ENCODE measurements around the gene TMEM203.

TMEM203 gene

DNA sequence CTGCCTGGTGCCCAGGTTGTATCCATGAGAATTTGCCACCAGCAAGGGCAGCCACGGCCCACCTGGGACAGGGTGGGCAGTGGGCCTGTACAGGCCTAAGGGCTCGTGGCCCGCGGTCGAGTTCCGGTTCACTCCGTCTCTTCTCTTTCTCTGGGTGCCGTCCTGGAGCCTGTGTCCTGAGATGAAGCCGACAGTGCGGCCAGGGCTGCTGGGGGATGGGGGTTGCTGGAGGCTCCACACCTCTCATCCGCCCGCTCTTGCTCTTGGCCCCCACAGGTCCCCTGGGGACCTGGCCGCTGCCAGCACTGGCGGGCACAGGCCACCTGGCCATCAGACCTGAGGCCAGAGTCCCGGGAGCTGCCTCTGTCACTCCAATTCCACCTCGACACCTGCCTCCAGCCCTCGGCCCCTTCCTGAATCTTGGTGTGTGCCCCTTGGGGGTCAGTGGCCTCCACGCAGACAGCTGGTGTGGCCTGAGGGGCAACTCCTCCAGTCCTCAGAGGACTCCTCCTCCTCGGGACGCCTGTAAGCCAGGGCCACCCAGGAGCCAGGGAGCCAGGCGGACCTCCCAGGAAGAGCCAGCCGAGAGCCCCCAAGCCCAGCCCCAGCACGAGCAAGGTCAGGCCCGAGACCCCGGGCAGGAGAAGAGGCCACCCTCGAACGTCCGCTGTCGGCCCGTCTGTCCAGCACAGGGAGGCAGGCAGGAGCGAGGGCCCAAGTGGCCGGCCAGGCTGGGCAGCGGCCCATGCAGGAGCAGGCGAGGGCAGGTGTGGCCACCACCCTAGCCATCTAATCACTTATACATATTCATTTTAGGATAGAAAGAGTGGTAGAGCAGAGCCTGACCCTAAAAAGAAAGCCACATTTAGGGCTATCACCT is 40.8 kb downstream of the TMEM203 start:
- DNase-seq (ENCODE audit: low read depth) = no peak

- DNase-seq (ENCODE audit: low read depth) = no peak
These were observed 41.6 kb downstream of the TMEM203 start for GRCh38 chr9:137163805-137164204.

- no peak for DNase-seq (ENCODE audit: low read depth)
These were observed 42.1 kb downstream of the TMEM203 start for GRCh38 chr9:137163365-137163715.

DNA sequence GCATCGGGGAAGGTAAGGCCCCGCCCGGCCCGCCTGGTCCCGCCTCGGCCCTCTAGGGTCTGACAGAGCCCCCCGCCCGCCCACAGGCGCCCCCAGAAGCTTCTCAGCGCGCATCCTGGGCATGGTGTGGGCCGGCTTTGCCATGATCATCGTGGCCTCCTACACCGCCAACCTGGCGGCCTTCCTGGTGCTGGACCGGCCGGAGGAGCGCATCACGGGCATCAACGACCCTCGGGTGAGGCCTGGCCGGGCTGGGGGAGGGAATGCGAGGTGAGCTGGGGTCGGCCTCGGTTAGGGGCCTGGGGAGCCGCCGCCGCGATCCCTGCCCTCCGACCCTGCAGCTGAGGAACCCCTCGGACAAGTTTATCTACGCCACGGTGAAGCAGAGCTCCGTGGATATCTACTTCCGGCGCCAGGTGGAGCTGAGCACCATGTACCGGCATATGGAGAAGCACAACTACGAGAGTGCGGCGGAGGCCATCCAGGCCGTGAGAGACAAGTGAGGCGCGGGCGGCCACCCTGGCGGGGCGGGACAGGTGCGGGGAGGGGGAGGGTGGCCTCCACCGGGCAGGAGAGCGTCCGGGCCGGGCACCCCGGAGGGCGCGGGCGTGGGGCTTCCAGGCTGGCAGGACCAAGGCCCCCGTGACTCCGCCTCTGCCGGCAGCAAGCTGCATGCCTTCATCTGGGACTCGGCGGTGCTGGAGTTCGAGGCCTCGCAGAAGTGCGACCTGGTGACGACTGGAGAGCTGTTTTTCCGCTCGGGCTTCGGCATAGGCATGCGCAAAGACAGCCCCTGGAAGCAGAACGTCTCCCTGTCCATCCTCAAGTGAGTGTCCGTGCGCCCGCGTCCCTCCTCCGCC is 42.7 kb downstream of the TMEM203 start:
- peak; percentile 17 for DNase-seq (ENCODE audit: low read depth)

GRCh38 chr9:137161558-137162486 is 43.6 kb downstream of the TMEM203 start:
- DNase-seq (ENCODE audit: low read depth) = no peak

DNA sequence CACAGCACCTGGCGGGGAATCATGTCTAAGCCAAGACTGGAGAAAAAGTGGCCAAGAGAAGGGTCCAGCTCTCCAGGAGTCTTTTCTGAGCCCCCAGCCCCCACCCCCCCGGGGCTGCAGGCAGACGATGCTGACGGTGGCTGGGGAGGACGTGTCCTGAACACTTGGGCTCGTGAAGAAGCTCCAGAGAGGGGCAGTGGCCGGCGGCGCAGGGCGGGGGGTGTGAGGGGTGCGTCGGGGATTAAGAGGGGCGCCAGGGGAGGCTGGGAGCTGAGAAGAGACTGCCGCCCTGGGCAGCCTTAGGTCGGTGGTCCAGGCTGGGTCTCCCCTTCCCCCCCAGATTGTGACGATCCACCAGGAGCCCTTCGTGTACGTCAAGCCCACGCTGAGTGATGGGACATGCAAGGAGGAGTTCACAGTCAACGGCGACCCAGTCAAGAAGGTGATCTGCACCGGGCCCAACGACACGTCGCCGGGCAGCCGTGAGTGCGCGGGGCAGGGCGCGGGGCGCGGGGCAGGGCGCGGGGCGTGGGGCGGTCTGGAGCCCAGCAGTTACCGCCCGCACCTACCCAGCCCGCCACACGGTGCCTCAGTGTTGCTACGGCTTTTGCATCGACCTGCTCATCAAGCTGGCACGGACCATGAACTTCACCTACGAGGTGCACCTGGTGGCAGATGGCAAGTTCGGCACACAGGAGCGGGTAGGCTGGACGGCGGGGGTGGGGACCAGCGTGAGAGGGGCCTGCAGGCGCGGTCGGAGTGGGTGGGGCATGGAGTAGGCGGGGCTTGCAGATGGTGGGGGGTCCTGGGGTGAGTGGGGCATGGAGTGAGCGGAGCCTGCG is 44.5 kb downstream of the TMEM203 start:
- no peak for DNase-seq (ENCODE audit: low read depth)

DNA sequence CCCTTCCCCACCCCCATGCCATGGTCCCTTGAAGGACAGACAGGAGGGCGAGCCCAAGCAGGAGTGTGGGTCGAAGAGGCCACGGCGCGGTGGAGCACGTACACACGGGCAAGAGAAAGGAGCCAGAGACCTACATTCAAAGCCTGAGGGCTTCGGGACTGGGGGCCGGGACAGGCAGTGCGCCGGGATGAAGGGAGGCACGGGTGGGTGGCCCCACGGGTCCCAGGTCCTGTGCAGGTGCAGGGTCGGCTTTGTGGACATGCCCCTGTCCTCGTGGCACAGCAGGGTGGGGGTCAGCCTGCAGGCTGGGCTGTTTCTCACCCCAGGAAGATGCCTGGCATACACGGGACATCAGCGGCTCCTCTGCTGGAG is 45.4 kb downstream of the TMEM203 start:
- DNase-seq (ENCODE audit: low read depth) = no peak

GRCh38 chr9:137159105-137160053 is 46.1 kb downstream of the TMEM203 start:
- no peak for DNase-seq (ENCODE audit: low read depth)

DNA sequence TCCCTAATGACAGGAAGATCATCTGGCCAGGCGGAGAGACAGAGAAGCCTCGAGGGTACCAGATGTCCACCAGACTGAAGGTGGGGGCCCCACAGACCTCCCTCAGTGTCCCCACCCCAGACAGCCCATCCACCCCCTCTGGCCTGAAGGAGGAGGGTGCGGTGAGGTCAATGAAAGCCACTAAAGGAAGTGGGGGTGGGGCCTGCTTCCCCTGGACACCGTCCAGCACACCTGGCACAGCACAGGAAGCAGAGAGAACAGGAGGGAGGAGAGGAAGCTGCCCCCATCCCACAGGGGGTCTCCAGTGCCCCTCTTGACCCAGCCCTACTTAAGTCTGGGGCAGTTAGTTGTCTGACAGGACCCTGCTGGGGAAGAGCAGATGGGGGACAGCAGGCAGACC is 46.8 kb downstream of the TMEM203 start:
- no peak for DNase-seq (ENCODE audit: low read depth)

- DNase-seq (ENCODE audit: low read depth) = no peak
These were observed 47.6 kb downstream of the TMEM203 start for GRCh38 chr9:137157618-137158415.

- DNase-seq (ENCODE audit: low read depth) = peak; percentile 23
These were observed 48.7 kb downstream of the TMEM203 start for GRCh38 chr9:137156567-137157375.
